HK-2 (cell line): ENCODE data around the gene EVA1B.

Experiments
- DNase-seq: peaks from one replicate; pipeline ENCODE4 v3.0.0-alpha.2; 2018; ENCODE audit not compliant: unreplicated experiment

Gene EVA1B

GRCh38 chr1:36323636-36324352, at the start of gene EVA1B:
TSS of gene EVA1B (minus strand) at chr1:36323645. CDS start at chr1:36323037, 608 bp downstream.
- DNase-seq, result peak; percentile 83

- DNase-seq, result no peak
Observed at GRCh38 chr1:36372617-36373016, 49.2 kb upstream of the EVA1B start.

GRCh38 chr1:36369061-36369861, 45.8 kb upstream of the EVA1B start:
- DNase-seq, result peak; percentile 76

GRCh38 chr1:36367798-36368197, 44.4 kb upstream of the EVA1B start:
- DNase-seq, result no peak

- DNase-seq, result no peak
Observed at GRCh38 chr1:36367066-36367465, 43.6 kb upstream of the EVA1B start.

GRCh38 chr1:36366091-36366661, 42.7 kb upstream of the EVA1B start:
- no peak for DNase-seq

GRCh38 chr1:36365381-36365780, 41.9 kb upstream of the EVA1B start:
- no peak for DNase-seq

- no peak for DNase-seq
Observed at GRCh38 chr1:36359911-36360550, 36.6 kb upstream of the EVA1B start.

- no peak for DNase-seq
Observed at GRCh38 chr1:36359383-36359782, 35.9 kb upstream of the EVA1B start.

GRCh38 chr1:36358514-36359084, 35.2 kb upstream of the EVA1B start:
- DNase-seq, result no peak

- DNase-seq, result no peak
Observed at GRCh38 chr1:36355811-36356210, 32.4 kb upstream of the EVA1B start.

GRCh38 chr1:36354486-36354885, 31.0 kb upstream of the EVA1B start:
- DNase-seq, result no peak

- peak; percentile 58 for DNase-seq
Observed at GRCh38 chr1:36352910-36353878, 29.7 kb upstream of the EVA1B start.

- DNase-seq, result no peak
Observed at GRCh38 chr1:36352125-36352909, 28.9 kb upstream of the EVA1B start.

GRCh38 chr1:36351227-36351977, 28.0 kb upstream of the EVA1B start:
- peak; percentile 81 for DNase-seq

- peak; percentile 79 for DNase-seq
Observed at GRCh38 chr1:36350659-36351226, 27.3 kb upstream of the EVA1B start.

GRCh38 chr1:36349839-36350238, 26.4 kb upstream of the EVA1B start:
- DNase-seq, result no peak

- no peak for DNase-seq
Observed at GRCh38 chr1:36349241-36349671, 25.8 kb upstream of the EVA1B start.
